ENCODE results near the gene MAP3K4.

Gene MAP3K4

DNA sequence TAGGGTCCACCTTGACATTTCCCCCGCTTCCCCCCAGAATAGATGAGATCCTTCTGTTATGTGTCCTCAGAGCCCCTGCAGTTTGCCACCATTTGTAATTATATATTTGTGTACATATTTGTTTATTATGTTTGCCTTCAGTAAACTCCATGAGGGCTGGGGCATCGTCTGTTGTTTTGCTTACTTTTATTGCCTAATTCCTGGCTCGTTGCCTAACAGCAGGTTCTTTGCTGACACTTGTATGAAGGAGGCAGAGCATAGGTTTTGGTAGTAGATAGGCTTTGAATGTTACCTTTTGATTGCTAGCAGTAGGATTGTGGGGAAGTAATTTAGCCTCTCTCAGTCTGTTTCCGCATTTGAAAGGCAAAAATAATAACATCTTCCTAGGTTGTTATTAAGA, 9.9 kb downstream of the MAP3K4 start:
- DNase-seq (ENCODE audit: low read depth in 2 of 2), result no peak

DNA sequence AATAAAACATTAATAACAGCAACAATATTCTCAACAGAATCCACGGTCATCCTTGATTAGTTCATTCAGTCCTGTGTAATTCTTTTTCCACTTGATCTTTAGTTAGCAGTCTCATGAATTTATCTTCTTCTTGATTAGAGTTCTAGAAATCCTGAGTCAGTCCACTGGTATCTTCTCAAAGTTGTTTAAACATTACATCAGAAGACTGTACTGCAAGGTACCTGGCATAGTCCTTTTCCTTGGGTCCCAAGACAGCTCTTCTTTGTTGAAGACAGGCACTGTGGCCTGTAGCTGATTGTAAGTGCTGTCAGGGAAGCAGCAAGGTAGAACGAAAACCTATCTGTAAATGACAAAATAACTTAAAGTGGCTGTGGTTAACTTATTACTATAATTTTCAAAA, 11.8 kb downstream of the MAP3K4 start:
- DNase-seq (ENCODE audit: low read depth in 2 of 2), result no peak

DNA sequence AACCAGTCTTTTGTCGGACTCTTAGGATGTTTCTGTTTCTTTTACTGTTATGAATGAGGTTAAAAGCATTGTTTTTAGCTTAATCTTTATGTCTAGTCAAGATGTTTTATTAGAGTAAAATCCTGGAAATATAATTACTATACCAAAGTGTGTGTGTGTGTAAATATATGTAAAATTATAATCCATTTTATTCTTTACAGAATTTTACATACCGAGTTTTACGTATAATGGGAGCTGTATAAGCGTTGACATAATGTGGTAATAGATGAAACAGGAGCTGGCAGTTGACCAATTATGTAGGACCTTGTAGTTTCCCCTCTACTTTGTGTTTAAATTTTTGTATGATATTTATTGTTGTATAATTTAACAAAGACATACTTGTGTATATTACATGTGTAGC, 16.7 kb downstream of the MAP3K4 start:
- DNase-seq (ENCODE audit: low read depth in 2 of 2), result no peak

DNA sequence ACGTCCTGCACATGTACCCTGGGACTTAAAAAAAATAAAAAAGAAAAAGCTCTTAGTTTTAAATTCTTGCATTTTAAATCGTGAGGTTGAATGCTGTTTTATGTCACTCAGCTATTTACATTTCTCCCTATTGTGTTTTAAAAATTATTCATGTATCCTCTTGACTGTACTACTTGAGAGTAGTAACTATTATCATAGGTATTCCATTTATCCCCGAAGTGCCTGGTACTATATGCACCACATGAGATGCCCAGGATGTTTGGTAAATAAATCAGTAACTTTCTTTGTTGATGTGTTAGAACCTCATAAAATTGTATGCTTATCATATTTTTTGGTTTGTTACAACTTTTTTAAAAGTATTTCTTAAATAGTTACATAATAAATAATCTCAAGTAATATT, 18.4 kb downstream of the MAP3K4 start:
- DNase-seq (ENCODE audit: low read depth in 2 of 2), result no peak

DNA sequence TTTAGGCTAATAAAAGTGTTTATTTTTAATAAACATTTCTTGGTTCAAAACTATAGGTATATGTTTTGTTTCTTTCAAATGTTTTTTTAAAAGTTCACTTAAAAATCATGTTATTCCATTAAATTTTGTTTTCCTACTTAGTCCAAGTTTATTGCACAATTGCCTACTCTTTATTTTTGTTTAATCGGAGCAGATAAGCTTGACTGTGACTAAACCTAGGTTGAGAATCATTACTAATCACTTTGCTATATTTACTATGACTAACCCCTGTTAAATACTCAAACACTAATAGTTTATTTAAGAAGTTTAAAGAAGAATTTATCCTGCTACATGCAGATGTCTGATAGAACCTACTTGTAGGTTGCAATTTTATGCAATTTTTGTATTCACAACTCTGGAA, 18.8 kb downstream of the MAP3K4 start:
- no peak for DNase-seq (ENCODE audit: low read depth in 2 of 2)

DNA sequence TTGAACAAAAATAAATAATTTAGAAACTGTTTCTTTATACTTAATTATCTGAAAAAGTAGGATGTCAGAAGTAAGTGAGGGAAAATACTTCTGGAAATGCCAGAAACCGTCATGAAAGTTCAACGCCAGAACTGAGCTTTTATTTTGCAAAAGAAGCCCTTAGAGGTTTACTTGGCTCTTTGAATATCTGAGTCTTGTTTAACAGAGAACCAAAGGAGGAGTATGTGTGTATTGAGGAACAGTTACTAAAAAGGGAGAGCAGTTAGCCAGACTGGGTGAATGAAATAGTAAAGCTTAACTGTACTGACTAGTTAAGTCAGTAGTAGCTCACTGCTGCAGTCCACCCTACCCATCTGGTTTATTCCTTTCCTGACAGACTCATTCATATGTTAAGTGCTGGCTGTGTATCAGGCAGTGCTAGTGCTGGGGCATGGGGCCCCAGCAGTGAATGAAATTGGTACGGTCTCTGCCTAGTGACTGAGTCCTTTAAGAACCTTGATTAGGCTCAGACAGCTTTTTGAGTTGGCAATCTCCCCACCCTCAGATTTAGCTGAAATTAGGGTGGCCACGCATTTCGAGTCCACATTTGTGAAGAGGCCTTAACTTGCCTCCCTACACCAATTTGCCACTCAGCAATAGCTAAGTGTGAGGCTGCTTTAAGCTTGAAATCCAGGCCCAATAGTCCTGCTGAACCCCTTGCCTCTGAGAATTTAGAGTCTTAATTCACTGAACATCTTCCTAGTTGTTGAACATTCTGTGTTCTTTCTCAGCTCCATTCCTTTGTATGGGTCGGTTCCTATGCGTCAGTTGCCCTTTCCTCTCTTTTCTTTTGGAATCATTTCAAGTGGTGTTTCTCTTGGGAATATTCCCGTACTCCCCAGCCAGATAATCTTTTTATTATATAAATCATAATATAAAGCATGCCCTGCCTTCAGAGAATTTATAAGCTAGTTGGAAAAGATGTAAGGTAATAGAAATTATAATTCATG, 20.2 kb downstream of the MAP3K4 start:
- DNase-seq (ENCODE audit: low read depth in 2 of 2), result no peak

DNA sequence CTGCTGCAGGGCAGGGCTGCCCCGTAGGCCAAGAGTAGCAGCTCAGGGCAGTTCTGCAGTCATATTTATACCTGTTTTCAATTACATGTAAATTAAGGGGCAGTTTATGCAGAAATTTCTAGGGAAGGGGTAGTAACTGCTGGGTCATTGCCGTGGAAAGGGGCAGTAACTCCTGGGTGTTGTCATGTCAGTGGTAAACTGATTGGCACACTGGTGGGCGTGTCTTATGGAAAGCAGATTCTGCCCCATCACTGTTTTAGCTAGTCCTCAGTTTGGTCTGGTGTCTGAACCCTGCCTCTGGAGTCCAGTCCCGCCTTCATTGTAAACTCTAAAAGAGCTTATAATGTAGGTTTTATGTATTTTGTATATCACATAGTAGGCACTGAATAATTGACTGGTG, 22.1 kb downstream of the MAP3K4 start:
- no peak for DNase-seq (ENCODE audit: low read depth in 2 of 2)

DNA sequence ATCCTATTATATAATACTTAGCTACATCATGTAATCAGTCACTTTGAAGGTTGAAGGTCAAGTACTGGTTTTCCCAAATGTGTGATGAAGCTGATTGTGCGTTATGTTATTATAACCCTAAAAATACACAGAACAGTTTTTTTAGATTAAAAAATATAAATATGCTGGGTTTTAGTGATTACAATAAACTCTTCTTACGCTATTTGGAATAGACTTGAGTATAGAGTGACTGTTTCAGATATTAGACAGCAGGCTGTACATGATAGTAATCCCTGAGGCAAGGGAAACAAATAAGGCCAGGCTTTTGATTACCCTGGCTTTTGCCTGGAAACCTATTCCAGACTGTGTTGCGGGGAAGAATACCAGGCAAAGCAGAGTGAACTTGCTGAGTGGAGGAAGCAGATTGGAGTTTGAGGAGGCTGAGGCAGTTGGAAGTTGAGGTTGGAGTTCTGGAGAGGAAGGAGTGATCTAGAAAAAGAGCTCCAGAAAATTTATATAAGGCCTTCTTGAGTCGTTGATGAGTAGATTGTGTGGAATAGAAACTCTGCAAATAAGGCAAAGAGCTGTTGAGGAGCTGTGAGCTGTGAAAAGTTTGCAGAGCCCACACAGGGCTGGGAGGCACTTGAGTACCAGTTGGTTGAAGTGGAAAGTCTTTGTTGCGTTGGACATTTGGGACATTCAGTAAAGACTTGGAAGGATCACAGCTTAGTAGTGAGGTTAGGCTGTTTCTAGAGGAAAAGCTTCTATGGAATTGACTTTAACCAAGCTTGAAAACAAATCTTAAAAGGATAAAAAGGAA, 26.4 kb downstream of the MAP3K4 start:
- no peak for DNase-seq (ENCODE audit: low read depth in 2 of 2)

DNA sequence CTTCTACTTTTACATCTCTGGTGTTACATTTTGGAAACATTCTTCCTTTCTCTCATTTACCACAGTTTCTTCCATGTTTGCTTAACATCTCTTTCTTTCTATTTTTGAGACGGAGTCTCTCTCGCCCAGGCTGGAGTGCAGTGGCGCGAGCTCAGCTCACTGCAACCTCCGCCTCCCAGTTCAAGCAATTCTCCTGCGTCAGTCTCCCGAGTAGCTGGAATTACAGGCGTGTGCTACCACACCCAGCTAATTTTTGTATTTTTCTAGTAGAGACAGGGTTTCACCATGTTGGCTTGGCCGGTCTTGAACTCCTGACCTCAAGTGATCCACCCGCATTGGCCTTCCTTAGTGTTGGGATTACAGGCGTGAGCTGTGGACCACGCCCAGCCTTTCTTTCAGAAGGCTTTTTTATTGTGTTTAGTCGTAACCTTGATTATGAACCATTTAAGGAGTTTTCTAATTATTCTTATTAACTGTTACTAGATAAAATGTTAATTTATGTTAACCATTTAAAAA, 27.8 kb downstream of the MAP3K4 start:
- DNase-seq (ENCODE audit: low read depth in 2 of 2), result no peak

DNA sequence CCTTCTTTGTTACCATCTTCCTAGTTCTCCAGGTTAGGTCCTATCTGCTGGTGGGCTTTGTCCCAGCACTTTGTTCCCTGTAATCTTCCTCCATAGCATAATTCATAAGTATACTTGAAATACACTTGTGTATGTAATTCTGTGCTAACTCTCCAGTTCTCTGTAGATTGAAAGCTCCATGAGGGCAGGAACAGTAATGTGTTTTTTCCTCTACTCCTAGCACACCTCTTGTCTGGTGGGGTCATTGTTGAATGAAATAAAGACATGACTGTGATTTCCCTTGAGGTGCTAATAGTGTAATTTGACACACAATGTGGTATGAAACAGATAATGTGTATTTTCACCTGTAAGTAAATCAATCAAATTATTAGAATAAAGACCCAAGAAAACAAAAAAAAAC, 30.0 kb downstream of the MAP3K4 start:
- DNase-seq (ENCODE audit: low read depth in 2 of 2), result no peak

DNA sequence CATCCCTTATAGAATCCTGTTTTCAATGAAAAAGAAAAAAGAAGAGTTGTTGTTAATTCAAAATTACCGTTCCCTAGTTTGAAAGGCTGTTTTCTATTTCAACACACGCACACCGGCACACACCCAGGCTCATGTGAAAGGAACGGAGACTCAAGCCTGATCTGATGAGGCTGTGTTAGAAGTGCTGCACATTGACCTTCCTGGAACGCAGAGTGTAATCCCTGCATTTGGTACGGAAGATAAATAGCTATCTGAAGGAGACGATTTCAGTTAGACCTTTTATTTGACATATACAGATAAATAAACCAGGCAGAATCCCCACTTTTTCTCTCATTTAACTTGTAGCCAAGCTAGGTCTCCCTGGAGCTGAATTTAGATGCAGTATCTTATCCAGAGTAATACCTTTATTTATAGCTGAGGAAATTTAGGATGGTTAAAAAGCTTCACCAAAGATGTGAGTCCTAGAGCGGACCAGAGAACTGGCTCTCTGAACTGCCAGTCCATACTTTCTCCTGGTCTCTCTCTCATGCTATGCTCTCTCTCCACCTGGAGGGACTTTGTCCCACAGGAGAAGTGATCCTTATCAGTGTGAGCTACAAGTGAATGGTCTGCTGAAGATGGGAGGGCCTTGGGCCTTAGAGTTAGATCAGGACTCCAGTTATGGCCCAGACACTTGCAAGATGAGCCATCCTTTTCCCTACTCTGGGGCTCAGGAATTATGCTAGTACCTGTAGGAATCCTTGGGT, 30.6 kb downstream of the MAP3K4 start:
- DNase-seq (ENCODE audit: low read depth in 2 of 2), result no peak

DNA sequence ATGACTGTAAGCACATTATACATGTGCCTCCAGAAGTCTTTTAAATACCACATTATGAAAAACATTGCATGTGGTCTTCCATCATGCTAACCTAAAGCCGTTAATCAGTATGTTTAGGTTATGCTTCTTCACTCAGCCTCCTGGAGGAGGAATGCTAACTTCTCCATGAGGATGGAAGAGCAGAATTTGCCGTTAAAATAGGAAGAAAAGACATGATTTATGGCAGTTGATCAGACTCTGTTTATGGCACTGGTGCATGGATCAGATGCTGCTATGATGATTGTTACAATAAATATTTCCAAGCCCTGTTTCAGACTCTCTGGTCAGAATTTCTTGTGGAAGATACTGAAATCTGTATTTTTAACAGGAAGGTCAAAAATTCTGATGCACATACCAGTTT, 31.7 kb downstream of the MAP3K4 start:
- DNase-seq (ENCODE audit: low read depth in 2 of 2), result no peak

DNA sequence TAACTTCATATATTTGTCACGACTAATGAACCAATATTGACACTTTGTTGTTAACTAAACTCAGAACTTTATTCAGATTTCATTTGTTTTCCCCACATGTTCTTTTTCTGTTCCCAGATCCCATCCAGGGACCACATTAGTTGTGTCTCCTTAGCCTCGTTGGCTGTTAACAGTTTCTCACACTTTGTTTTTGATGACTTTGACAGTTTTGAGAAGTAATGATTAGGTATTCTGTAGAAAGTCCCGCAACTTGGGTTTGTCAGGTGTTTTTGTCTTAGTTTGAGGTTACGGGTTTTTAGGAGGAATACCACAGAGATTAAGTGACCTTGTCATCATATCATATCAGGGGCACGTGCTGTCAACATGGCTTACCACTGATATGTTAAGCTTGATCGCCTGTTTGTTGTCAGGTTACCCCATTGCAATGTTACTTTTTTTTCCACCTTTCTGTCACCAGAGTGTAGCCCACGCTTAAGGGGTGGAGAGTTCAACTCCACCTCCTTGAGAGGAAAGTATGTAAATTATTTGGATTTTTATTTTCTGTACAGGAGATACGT, 32.9 kb downstream of the MAP3K4 start:
- DNase-seq (ENCODE audit: low read depth in 2 of 2), result no peak

DNA sequence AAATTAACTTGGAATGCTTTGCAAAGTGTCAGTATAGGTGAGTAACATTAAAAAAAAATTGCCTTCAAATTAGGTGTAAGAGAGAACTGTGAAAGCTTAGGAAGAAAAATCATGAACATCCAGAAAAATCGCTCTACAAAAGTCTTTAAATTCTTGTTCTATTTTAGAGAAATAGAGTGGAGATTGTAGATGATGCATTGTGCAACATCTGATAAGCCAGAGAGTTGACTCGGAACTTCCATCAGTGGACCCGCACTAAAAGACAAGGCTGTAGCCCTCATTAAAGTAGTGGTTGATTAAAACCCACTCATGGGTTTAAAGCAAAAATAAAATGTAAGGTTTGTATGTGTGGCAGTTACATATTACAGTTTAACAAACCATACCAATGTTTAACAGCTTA, 35.8 kb downstream of the MAP3K4 start:
- no peak for DNase-seq (ENCODE audit: low read depth in 2 of 2)

DNA sequence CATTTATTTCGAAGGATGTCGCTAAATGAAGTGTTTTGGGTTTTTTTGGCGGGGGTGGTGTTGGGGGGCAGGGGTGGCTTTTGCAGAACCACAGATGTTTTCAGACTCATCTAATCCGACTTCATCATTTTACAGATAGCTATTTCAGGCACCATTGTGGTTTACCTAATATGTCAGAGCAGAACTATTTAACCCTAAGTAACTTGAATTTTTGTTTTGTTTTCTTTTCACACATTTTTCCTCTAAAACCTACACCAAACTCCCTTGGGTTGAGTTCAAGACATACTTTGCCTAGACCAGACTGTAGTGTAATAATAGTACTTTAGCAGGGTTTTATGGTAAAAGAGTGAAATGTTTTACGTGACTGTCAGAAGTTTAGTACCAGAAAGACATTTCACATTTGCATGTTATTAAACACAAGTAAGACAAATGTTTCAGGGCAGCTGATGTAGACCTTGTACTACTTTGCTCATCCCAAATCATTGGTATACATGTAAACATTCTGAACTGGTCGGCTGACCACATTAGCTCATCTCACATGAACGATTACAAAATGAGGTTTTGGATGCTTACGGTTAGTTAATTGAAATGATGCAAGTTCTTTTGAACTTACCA, 37.7 kb downstream of the MAP3K4 start:
- DNase-seq (ENCODE audit: low read depth in 2 of 2), result no peak

DNA sequence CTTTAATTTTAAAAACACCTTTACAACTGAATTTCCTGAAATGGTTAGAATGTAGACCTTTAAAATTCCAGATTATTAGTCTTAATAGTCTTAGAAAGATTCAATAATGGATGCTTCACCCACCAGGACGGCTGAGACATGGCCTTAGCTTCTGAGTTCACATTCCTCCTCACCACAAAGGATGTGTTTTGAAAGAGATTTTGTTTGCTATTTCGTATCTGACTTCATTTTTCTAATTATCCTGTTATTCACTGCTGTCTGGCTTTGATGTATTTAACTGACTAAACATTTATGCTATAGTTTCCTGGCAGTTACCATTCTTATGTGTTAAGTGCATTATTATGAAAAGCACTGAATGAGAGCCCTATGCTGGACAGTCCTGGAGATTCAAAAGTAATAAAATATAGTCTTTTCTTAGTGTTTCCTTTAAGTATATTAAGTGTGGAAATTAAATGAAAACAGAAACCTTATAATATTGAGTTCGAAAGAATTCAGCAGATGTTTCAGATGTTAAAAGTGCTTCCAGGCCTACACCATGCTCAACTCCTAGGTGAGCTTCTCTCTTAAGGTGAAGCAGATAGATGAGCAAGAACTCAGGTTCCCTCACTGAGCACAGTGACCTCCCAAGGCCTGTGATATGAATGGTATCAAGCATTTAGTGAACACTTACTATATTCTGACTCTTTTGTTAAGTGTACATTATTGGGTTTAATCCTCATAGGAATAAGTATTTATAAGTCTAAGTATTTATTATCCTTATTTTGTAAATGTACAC, 40.3 kb downstream of the MAP3K4 start:
- no peak for DNase-seq (ENCODE audit: low read depth in 2 of 2)

DNA sequence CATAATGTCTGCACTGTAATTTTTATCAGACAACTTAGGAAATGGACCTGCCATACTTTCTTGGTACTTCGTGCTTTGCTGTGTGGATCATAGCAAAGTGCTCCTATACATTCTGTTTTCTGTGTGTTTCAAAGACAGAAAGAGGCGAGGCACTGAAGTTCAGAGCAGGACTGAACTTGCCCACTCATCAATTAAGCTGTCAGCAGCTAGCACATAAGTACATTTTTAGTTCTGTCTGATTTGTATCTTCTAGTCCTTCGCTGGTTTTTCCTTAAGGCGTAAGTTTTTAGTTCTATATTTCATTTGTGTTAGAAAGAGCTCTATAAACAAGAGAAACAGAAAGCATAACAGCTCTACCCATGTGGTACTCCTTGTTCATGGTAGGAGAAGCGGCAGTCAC, 42.1 kb downstream of the MAP3K4 start:
- DNase-seq (ENCODE audit: low read depth in 2 of 2), result no peak

DNA sequence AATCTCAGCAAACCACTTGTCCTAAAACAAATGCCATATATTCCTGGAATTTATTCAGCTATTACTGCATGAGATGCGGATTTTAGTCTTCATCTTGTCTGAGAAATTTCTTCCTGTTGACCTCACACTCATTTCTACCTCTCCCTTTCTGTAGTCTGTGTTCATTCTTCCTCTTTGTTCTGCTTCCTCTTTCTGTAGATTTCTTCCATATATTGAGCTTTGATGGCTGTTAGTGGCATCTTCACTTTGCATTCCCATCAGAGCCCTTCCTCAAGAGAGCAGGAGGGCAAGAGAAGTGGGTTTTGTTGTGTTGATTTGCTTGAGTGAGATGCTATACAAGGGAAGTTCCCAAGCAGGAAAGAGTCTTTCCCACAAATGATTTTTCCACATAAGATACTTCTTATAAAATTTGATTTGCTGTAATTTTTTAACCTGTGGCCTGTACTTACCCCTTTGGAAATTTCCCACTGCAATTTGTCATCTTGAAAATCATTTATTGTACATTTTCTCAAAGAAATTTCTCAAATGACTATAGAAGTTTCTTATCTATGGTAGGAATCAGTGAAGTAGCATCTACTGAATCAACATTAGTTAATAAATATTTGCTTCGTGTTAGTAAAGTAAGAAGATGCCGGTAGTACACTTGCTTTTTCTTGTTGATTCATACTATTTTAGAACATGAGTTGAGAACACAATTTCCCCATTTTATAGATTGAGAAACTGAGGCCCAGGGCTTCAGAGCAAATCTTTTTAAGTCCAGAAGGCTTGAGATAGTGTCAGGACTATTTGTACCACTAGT, 43.8 kb downstream of the MAP3K4 start:
- no peak for DNase-seq (ENCODE audit: low read depth in 2 of 2)

DNA sequence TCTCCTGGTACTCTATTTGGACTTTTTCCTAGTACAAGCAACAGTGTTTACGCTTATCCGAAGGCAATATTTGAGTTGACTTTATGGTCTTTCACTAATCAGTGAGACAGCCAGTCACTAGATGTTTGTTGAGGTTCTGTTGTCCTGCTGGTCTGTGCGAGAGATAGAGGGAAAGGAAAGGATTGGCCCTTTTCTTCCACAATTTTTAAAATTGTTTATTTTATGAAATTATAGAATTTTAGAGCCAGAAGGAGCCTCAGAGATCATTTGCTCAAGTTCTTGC, 44.4 kb downstream of the MAP3K4 start:
- no peak for DNase-seq (ENCODE audit: low read depth in 2 of 2)

DNA sequence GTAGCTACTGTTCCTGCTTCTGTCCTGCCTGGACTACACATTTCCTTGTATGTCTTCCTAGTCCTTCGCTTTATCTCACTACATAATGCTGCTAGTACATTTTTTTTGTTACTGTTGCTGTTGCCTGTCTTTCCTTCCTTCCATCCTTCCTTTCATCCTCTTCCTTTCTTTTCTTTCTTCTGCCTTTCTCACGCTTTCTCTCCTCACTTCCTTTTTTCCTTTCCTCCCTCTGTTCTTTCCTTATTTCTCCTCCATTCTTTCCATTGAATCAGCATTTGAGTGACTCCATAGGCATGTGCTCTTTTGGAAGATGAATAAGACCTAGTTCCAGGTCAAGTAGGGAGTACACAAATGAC, 46.3 kb downstream of the MAP3K4 start:
- no peak for DNase-seq (ENCODE audit: low read depth in 2 of 2)
